Measurements from ENCODE around the gene CDKAL1.

Gene CDKAL1

GRCh38 chr6:21158873-21159272 lies 624.6 kb downstream of the CDKAL1 start:
- no peaks in the 10 kb centered on the region for H3K27me3 ChIP-seq (ENCODE audit: insufficient read depth, poor library complexity, severe bottlenecking)
- no peak for TF ChIP-seq CTCF (IDR thresholded peaks at IDR 0.05; ENCODE audit: poor library complexity, severe bottlenecking)
- ATAC-seq (ENCODE audit: low read depth): no peak
- H3K9me3 ChIP-seq (ENCODE audit: severe bottlenecking): no peaks in the 10 kb centered on the region
- H3K36me3 ChIP-seq (ENCODE audit: low read depth): no peaks in the 10 kb centered on the region
- DNase-seq (ENCODE audit: low spot score): no peak
- no peaks in the 10 kb centered on the region for H3K4me1 ChIP-seq (ENCODE audit: insufficient read depth, poor library complexity, severe bottlenecking)
- no peak overlapping the region for H3K4me3 ChIP-seq (ENCODE audit: severe bottlenecking)
- no peak overlapping the region for H3K27ac ChIP-seq (ENCODE audit: poor library complexity, severe bottlenecking)

- H3K27me3 ChIP-seq (ENCODE audit: insufficient read depth, poor library complexity, severe bottlenecking): no peaks in the 10 kb centered on the region
- H3K36me3 ChIP-seq (ENCODE audit: low read depth): no peaks in the 10 kb centered on the region
- ATAC-seq (ENCODE audit: low read depth) (no peak), DNase-seq (ENCODE audit: low spot score) (no peak)
- no peak overlapping the region for H3K27ac ChIP-seq (ENCODE audit: poor library complexity, severe bottlenecking)
- no peak overlapping the region for H3K4me3 ChIP-seq (ENCODE audit: severe bottlenecking)
- no peaks in the 10 kb centered on the region for H3K4me1 ChIP-seq (ENCODE audit: insufficient read depth, poor library complexity, severe bottlenecking)
- no peaks in the 10 kb centered on the region for H3K9me3 ChIP-seq (ENCODE audit: severe bottlenecking)
- no peak for TF ChIP-seq CTCF (IDR thresholded peaks at IDR 0.05; ENCODE audit: poor library complexity, severe bottlenecking)
Observed at GRCh38 chr6:21159465-21159864, 625.2 kb downstream of the CDKAL1 start.

GRCh38 chr6:21161707-21162106 lies 627.5 kb downstream of the CDKAL1 start:
- no peaks in the 10 kb centered on the region for H3K36me3 ChIP-seq (ENCODE audit: low read depth)
- no peak overlapping the region for H3K27ac ChIP-seq (ENCODE audit: poor library complexity, severe bottlenecking)
- no peaks in the 10 kb centered on the region for H3K27me3 ChIP-seq (ENCODE audit: insufficient read depth, poor library complexity, severe bottlenecking)
- DNase-seq (ENCODE audit: low spot score) (no peak), ATAC-seq (ENCODE audit: low read depth) (no peak)
- H3K9me3 ChIP-seq (ENCODE audit: severe bottlenecking): no peaks in the 10 kb centered on the region
- no peak for TF ChIP-seq CTCF (IDR thresholded peaks at IDR 0.05; ENCODE audit: poor library complexity, severe bottlenecking)
- no peaks in the 10 kb centered on the region for H3K4me1 ChIP-seq (ENCODE audit: insufficient read depth, poor library complexity, severe bottlenecking)
- H3K4me3 ChIP-seq (ENCODE audit: severe bottlenecking): no peak overlapping the region

- no peaks in the 10 kb centered on the region for H3K36me3 ChIP-seq (ENCODE audit: low read depth)
- no peak for ATAC-seq (ENCODE audit: low read depth)
- H3K9me3 ChIP-seq (ENCODE audit: severe bottlenecking): no peaks in the 10 kb centered on the region
- no peak for DNase-seq (ENCODE audit: low spot score)
- no peaks in the 10 kb centered on the region for H3K4me1 ChIP-seq (ENCODE audit: insufficient read depth, poor library complexity, severe bottlenecking)
- H3K27me3 ChIP-seq (ENCODE audit: insufficient read depth, poor library complexity, severe bottlenecking): no peaks in the 10 kb centered on the region
- no peak for TF ChIP-seq CTCF (IDR thresholded peaks at IDR 0.05; ENCODE audit: poor library complexity, severe bottlenecking)
- no peak overlapping the region for H3K4me3 ChIP-seq (ENCODE audit: severe bottlenecking)
- H3K27ac ChIP-seq (ENCODE audit: poor library complexity, severe bottlenecking): no peak overlapping the region
Observed at GRCh38 chr6:21163110-21163837, 629.0 kb downstream of the CDKAL1 start.

- Histone ChIP-seq H3K4me1 (ENCODE audit: insufficient read depth, poor library complexity, severe bottlenecking) (no peaks in the 10 kb centered on the region), H3K36me3 (ENCODE audit: low read depth) (no peaks in the 10 kb centered on the region), H3K27ac (ENCODE audit: poor library complexity, severe bottlenecking) (no peak overlapping the region), H3K4me3 (ENCODE audit: severe bottlenecking) (no peak overlapping the region), H3K9me3 (ENCODE audit: severe bottlenecking) (no peaks in the 10 kb centered on the region), H3K27me3 (ENCODE audit: insufficient read depth, poor library complexity, severe bottlenecking) (no peaks in the 10 kb centered on the region)
- DNase-seq (ENCODE audit: low spot score) (no peak), ATAC-seq (ENCODE audit: low read depth) (no peak)
- TF ChIP-seq CTCF (IDR thresholded peaks at IDR 0.05; ENCODE audit: poor library complexity, severe bottlenecking): no peak
Observed at GRCh38 chr6:21163838-21164180, 629.6 kb downstream of the CDKAL1 start.
